Fibroblast of lung (primary cell): ENCODE measurements around the gene ITPR2. TPM values are rescaled to one million over a fixed set of nuclear protein-coding genes. Genes with fewer than 3 reads are reported as not detected.

Source experiments
- DNase-seq, 2 donors: peaks; one replicate each; pipeline versions ENCODE4 v3.0.0 to v3.0.0-alpha.2; 2010; ENCODE audit warnings: low read depth in 2 of 2
- H2AFZ ChIP-seq: 2 replicates; pipeline ENCODE4 v1.5.1; 2012; ENCODE audit warnings: low read length, control low read depth, inconsistent platforms
- H3K27ac ChIP-seq: 2 replicates; pipeline ENCODE4 v1.5.1; 2011; ENCODE audit warnings: low read length, control low read depth; ENCODE audit not compliant: insufficient read depth
- H3K27me3 ChIP-seq: 2 replicates; pipeline ENCODE4 v1.5.1; 2011; ENCODE audit warnings: mild to moderate bottlenecking, low read length; ENCODE audit not compliant: control insufficient read depth, insufficient read depth
- H3K36me3 ChIP-seq: 2 replicates; pipeline ENCODE4 v1.5.1; 2011; ENCODE audit warnings: low read length; ENCODE audit not compliant: control insufficient read depth, insufficient read depth
- H3K4me1 ChIP-seq: 2 replicates; pipeline ENCODE4 v1.5.1; 2011; ENCODE audit warnings: low read length; ENCODE audit not compliant: control insufficient read depth, insufficient read depth; ENCODE audit errors: extremely low read depth
- H3K4me2 ChIP-seq: 2 replicates; pipeline ENCODE4 v1.5.1; 2011; ENCODE audit warnings: low read length, control low read depth; ENCODE audit not compliant: insufficient read depth; ENCODE audit errors: extremely low read depth
- H3K4me3 ChIP-seq, 4 experiments: fragments of 200-600 bp in 1 of 4; sonication (generic) in 1 of 4; replicated peaks in 1 of 4; 2 replicates each; pipeline ENCODE4 v1.5.1; 2011 to 2016; ENCODE audit warnings: low read length in 4 of 4, low read depth in 3 of 4, mild to moderate bottlenecking in 3 of 4, control low read depth in 2 of 4, inconsistent platforms in 1 of 4, mixed read lengths in 1 of 4; ENCODE audit not compliant: insufficient read depth in 1 of 4; ENCODE audit errors: control extremely low read depth in 1 of 4
- H3K79me2 ChIP-seq: 2 replicates; pipeline ENCODE4 v1.5.1; 2012; ENCODE audit warnings: mild to moderate bottlenecking, low read length, inconsistent platforms; ENCODE audit not compliant: control insufficient read depth, insufficient read depth
- H3K9ac ChIP-seq: 2 replicates; pipeline ENCODE4 v1.5.1; 2011; ENCODE audit warnings: mild to moderate bottlenecking, low read length, control low read depth; ENCODE audit not compliant: insufficient read depth
- H3K9me3 ChIP-seq: 2 replicates; pipeline ENCODE4 v1.5.1; 2012; ENCODE audit warnings: low read depth, low read length; ENCODE audit not compliant: control insufficient read depth, insufficient read depth
- H4K20me1 ChIP-seq: 2 replicates; pipeline ENCODE4 v1.5.1; 2011; ENCODE audit warnings: low read length; ENCODE audit not compliant: control insufficient read depth, insufficient read depth; ENCODE audit errors: extremely low read depth
- CTCF ChIP-seq, 2 donors: IDR thresholded peaks in 1 of 2; conservative IDR thresholded peaks in 1 of 2; 1 replicate in 1 of 2; 2 replicates in 1 of 2; pipeline ENCODE4 v1.5.1; 2011 to 2012; ENCODE audit warnings: low read length in 2 of 2, control low read depth in 1 of 2, inconsistent platforms in 1 of 2, low read depth in 1 of 2, mild to moderate bottlenecking in 1 of 2
- EZH2 ChIP-seq: IDR thresholded peaks from 2 replicates; pipeline ENCODE4 v1.5.1; 2012; ENCODE audit warnings: low read length, control low read depth, mild to moderate bottlenecking; ENCODE audit errors: missing control alignments
- polyA plus RNA-seq, 2 donors: library from polyadenylated mRNA; depleted of rRNA in 1 of 2; stranded (reverse) in 1 of 2; unstranded in 1 of 2; fragments of >200 nt; gene quantifications; 2 replicates each; pipeline ENCODE4 v1.2.1, GENCODE V29; 2011 to 2012; ENCODE audit warnings: missing spikeins in 1 of 2
- total RNA-seq: library from RNA; depleted of rRNA; stranded (reverse); fragments of >200 nt; gene quantifications from 2 replicates; pipeline ENCODE4 v1.2.1, GENCODE V29; 2014

The ITPR2 gene
- total and polyA plus RNA-seq, 2 donors (not counting 1 experiment from before 2014, with no cell fraction given), result 5.1 to 24.6 TPM

GRCh38 chr12:26754148-26754547, 78.8 kb downstream of the ITPR2 start:
- Histone ChIP-seq H3K9ac (no peak overlapping the region), H3K36me3 (no peaks in the 10 kb centered on the region), H3K4me1 (peaks cover 3% of the 10 kb centered on the region), H3K9me3 (no peaks in the 10 kb centered on the region), H4K20me1 (no peaks in the 10 kb centered on the region), H3K4me2 (no peak overlapping the region), H3K27me3 (no peaks in the 10 kb centered on the region), H2AFZ (no peak overlapping the region), H3K79me2 (no peaks in the 10 kb centered on the region), H3K27ac (no peak overlapping the region), H3K4me3 (no peak overlapping the region)
- DNase-seq, result no peak
- no peak for TF ChIP-seq EZH2
- no peak for TF ChIP-seq CTCF (conservative IDR thresholded peaks at IDR 0.05 in 1 of 2, IDR thresholded peaks at IDR 0.05 in 1 of 2; ENCODE audit: low read depth in 1 of 2, low read length in 2 of 2)

DNA sequence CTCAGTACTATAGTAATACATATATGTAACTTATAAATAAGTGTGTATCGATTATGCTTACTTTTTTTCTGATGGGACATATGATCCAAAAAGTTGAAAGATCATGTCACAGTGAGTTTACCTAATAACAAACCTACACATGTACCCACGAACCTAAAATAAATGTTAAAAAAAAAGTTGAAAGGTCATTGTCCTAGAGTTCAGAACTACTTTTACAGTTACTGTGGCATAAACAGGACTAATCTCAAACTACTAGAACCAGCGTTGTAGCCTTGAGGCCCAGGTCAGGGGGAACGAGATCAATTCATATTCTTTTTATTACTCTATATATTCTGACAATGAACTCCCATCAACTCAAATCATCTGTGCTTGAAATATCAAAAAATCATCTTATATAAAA, 81.8 kb downstream of the ITPR2 start:
- Histone ChIP-seq H3K36me3 (no peaks in the 10 kb centered on the region), H3K27ac (no peak overlapping the region), H4K20me1 (no peaks in the 10 kb centered on the region), H3K4me1 (peaks cover 9% of the 10 kb centered on the region), H2AFZ (no peak overlapping the region), H3K79me2 (no peaks in the 10 kb centered on the region), H3K4me2 (no peak overlapping the region), H3K9me3 (no peaks in the 10 kb centered on the region), H3K4me3 (no peak overlapping the region), H3K27me3 (no peaks in the 10 kb centered on the region), H3K9ac (no peak overlapping the region)
- no peak for TF ChIP-seq CTCF (conservative IDR thresholded peaks at IDR 0.05 in 1 of 2, IDR thresholded peaks at IDR 0.05 in 1 of 2; ENCODE audit: low read depth in 1 of 2, low read length in 2 of 2)
- no peak for DNase-seq

GRCh38 chr12:26750531-26751175, 82.3 kb downstream of the ITPR2 start:
- H3K79me2 ChIP-seq, result no peaks in the 10 kb centered on the region
- no peaks in the 10 kb centered on the region for H3K9me3 ChIP-seq
- DNase-seq, result no peak
- H2AFZ ChIP-seq, result no peak overlapping the region
- H3K4me2 ChIP-seq, result no peak overlapping the region
- no peaks in the 10 kb centered on the region for H4K20me1 ChIP-seq
- no peak overlapping the region for H3K27ac ChIP-seq
- H3K36me3 ChIP-seq, result no peaks in the 10 kb centered on the region
- peaks cover 12% of the 10 kb centered on the region for H3K4me1 ChIP-seq
- H3K9ac ChIP-seq, result no peak overlapping the region
- H3K4me3 ChIP-seq, result no peak overlapping the region
- TF ChIP-seq EZH2, result no peak
- TF ChIP-seq CTCF (conservative IDR thresholded peaks at IDR 0.05 in 1 of 2, IDR thresholded peaks at IDR 0.05 in 1 of 2; ENCODE audit: low read depth in 1 of 2, low read length in 2 of 2), result no peak
- H3K27me3 ChIP-seq, result no peaks in the 10 kb centered on the region
